ENCODE data around the gene ZCCHC2. TPM values are rescaled to one million over a fixed set of nuclear protein-coding genes. Genes with fewer than 3 reads are reported as not detected.

The ZCCHC2 gene
- total RNA-seq, 1 donor from 2014 or later, result 11.7 TPM

DNA sequence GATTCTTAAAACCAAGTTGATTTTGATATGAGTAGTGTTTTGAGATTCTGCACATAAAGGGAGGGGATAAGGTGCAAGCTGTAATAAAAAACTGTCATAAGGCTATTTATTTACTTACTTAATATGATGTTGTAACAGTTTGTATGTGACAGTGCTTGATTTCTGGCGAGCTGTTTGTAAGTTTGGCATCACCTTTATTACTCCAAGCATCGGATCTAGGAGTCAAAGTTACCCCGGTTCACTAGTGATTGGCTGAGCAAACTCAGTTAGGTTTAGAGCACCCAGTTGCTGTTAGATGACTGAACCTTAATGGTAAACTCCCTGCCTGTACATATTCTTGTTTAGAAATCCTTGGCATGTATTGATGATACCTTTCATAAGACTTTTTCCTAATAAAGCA is 16.1 kb downstream of the ZCCHC2 start:
- no peak for DNase-seq (ENCODE audit: low read depth)

DNA sequence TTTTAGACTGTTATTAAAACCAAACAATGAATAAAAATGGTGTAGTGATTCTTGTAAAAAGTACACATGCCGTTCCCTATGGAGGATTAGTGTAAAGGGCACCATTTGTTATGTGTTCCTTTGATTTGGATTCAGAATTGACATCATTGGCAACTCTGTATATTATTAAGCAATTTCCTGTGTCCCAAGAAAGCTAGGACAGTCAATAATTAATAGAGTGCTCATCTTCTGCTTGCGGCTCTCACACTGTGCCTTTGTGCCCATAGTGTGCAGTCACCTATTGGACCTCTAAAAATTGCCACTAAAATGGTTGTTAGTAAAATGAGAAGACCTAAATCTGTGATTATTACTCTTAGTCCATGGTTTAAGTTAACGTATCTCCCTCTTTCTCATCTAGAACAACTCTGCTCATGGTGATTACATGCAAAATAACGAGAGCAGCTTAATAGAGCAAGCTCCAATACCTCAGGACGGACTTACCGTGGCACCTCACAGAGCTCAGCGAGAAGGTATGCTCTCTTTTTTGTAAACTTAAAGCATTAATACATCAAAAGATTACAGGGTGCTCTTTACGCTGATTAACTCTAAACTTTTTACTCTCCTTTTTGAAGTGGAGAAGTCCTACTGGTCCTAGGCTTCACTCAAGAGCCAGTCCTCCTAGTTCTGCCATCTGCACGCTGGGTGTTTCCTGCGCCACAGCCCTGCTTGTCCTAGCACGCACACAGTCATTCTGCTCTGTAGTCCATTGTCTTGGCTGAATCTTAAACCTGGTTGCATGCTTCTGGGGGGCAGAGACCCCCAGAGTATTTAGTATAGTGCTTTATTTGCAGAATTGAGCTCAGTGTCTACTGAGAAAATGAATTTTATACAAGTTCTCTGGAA is 16.7 kb downstream of the ZCCHC2 start:
- peak; percentile 57 for DNase-seq (ENCODE audit: low read depth)

DNA sequence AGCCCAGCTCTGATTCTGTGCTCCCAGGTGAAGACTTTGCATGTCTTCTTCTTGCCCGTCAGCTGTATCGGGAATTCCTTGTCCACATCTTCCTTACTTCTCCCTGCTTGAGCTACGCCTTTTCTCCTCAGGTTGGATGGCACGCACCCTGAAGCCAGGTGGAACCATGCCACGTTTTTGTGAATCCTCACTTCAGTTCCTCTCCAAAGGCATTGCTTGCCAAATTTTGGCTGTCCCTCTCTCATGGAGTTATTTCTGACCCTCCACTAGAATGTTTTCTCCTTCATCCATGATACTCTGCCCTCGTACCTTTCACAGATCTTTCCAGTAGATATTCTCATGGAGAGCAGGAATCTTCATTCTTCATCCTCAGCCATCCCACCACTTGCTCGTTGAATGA is 20.2 kb downstream of the ZCCHC2 start:
- no peak for DNase-seq (ENCODE audit: low read depth)

DNA sequence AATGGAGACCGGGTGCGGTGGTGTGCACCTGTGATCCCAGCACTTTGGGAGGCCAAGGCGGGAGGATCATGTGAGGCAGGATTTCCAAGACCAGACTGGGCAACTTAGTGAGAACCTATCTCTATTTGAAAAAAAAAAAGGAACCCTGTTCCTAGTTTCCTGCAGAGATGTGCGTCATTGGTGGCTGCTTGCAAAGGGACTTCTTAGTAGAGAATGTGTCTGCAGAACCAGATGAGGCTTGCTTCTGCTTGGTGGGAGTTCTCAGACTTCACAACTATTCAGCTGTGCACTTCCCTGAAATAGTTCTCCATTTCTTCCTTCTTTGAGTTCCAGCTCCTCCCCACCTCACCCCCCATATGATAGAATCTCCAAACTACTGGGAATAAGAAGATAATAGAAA is 22.3 kb downstream of the ZCCHC2 start:
- DNase-seq (ENCODE audit: low read depth), result no peak

DNA sequence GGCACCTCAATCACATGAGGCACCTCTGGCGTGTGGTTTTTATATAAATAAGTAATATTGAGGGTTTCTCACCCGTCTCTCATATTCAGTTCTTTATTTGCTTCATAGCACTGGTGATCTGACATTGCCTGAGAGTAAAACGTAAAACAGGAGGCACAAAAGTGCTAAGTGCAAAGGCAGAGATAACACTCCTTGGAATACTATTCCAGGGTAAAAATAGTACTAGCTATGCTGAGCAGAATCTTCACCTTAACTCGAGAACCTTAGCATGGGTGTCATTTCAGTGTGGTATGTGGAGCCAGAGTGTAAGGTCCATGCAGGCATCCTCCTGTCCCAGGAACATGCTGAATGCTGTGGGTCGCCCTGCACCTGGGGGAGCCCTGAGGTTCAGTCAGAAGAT is 26.9 kb downstream of the ZCCHC2 start:
- DNase-seq (ENCODE audit: low read depth), result no peak

DNA sequence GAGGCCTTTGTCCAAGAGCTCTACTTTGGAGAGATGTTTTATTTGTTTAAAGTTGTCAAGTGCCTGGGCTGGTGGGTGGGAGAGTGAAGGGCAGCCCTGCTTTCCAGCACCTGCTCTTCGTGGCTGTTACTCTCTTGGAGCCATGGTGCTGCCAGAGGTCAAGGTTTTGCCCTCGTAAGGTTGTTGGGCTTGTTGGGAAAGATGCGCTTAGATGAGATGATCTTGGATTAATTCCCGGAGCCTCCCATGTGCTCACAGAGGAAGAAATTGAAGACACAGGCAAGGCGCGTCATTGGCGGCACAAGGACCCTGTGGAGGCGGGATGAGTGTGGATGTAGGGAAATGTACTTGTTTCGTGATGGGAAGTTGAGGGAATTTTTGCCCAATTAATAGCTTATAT is 27.9 kb downstream of the ZCCHC2 start:
- DNase-seq (ENCODE audit: low read depth), result no peak

DNA sequence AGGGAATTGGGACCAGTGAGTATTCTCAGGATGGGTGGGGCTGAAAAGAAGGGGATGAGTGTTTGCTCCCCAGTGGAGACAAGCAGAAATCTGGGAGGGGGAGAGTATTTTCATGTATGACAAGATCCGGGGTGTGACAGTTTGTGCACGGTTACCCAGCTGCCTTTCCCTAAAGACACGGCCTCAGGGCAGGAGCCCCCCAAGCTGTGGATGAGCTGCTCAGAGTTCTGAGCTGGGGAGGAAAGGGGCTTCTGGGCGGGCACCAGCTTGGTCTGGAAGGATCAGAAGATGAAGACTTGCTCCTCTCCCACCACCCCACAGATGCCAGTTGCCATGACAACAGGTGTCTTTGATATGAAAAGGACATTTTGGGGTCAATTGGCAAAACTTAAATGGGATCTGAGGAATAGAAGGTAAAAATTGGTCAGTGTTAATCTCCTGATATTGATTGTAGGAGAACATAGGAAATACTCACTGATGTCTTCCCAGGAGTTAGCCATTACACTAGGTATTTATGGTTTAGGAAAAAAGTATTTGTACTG is 29.2 kb downstream of the ZCCHC2 start:
- no peak for DNase-seq (ENCODE audit: low read depth)

DNA sequence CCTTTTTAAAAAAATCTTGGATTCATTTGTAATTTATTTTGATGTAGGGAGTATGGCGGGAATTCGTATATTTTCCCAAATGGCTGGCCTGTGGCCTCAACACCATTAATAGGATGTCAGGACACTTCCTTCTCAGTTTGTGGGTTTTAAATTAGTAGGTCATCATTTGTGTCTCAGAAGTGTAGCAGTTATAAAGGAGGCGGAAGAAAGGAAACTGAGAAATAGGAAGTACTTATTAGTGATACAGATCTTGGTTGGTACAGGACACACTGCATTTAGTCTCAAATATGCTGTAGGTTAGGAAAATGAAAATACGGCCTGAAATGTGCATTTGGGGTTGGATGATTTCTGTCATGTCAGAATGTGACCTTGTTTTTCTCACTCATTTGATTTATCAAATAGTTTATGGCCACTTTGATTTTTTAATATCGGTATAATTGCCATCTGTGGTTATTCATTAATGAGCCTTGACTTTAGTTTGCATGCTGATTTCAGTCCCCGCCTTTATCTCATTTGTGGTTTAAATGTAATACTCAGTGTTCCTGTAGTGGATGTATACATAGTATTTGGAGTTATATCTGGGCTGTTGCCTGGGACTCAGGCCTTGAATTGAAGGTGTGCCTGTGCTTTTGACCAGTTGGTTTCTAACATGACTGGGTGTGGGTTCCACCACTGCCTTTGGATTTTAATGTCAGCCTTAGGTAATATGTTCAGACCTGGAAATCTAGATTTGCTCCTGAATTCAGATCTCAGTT is 31.4 kb downstream of the ZCCHC2 start:
- DNase-seq (ENCODE audit: low read depth), result no peak

DNA sequence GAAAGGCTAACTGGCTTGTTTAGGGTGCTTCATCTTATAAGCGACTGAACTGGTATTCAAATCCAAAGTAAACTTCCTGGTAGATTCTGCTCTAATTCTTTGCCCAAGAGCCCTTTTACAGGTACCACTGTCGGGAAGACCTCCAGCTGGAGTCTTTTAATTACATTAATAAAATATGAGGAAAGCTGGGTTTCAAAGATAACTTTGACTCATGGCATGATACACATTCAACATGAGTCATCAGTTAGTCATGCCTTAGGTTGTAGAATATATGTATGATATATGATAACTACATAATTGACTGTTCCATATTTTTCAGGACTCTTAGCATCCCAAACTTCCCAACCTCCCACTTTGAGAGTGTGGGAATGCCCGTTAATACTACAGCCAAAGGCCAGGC is 32.3 kb downstream of the ZCCHC2 start:
- DNase-seq (ENCODE audit: low read depth), result no peak

DNA sequence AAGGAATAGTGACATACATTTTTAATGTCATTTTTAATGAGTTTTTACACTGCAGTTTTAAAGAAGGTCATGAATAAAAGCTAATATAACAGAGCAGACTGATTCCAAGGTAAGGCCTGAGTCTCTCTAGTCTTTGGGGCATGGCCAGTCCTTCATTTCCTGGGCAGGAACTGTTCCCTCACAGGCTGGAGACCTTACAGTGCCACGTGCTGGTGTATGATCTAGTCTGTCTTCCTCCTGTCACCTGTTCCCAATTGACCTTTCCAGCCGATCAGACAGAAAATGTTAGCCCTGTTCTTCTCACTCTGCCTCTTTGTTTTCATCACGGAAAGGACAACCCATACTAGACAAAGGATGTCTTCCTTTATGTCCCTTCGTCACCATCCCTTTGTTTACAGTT is 33.6 kb downstream of the ZCCHC2 start:
- no peak for DNase-seq (ENCODE audit: low read depth)

DNA sequence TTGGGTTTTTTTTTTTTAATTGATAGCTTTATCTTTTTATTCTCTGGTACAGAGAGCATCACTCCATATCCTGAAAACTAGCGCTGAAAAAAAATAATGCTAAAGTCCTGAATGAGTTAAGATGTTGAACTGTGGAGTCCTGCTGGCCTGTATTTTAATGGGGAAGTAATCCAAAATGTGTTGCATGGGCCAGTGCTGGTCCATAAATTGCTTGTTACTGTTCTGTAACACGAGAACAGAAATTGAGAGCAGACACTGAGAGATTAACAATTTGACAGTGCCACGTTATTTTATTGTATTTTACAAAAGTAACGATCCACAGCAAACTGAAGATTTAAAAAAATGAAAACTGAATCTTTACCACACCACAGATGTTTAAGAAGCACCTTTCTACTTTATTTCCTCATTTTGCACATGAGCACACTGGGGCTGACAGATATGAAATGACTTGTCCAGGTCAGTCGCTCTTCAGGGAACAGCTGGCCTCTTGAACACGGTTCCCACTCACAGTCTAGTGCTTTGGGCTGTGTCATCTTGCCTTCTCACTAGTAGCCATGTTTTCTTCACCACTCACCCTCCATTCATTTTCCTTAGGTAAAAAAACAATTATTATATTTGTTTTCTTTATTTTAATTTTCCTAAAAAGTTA is 35.3 kb downstream of the ZCCHC2 start:
- no peak for DNase-seq (ENCODE audit: low read depth)

DNA sequence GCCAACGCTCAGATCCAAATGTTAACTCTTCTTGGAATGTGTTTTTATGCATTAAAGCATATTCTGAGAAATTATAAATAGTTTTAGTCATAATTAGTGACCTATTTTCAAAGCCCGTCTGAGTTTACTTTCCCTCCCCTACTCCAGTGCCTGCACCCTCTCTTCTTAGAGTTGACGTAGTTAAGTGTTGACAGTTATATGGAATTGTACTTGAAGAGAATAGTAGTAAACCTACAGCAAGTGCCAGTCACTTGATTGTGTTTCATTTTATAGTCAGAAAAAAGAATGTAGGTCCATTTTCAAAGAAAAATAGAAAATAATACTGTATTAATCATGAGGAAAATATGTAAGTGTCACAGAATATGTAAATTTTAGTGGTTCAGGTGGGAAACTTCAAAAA is 41.2 kb downstream of the ZCCHC2 start:
- no peak for DNase-seq (ENCODE audit: low read depth)

DNA sequence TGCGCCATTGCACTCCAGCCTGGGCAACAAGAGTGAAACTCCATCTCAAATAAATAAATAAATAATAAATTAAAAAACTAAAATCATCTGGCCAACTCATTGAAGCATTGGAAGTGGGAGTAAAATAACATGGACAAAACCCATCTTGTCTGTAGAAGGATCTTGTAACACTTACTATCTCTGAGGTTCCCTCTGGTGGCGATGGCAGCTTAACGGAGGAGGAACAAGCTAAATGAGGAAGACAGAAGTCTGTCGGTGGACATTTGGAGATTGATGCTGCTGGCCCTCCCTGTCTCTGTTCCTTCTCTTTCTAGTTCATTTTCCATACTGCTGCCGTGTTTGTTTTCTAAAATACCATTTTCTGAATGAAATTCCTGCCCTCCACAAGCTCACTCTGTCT is 43.4 kb downstream of the ZCCHC2 start:
- peak; percentile 26 for DNase-seq (ENCODE audit: low read depth)

DNA sequence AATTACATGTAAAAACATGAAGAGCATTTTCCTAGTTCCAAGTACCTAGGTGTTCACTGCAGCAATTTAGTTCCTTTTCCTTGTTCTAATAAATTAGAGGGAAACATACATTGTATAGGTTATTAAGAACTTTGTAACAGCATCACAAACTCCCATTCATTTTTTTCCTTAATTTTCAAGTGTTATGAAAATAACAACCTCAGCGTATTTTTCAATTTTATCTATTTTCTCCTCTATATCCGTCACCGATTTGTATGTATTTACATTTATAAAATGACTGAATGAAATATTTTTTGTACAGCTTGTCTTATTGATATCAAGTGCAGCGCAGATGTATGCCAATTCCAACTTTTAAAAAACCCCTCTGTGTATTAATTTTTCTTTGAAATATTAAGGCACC is 44.0 kb downstream of the ZCCHC2 start:
- no peak for DNase-seq (ENCODE audit: low read depth)

DNA sequence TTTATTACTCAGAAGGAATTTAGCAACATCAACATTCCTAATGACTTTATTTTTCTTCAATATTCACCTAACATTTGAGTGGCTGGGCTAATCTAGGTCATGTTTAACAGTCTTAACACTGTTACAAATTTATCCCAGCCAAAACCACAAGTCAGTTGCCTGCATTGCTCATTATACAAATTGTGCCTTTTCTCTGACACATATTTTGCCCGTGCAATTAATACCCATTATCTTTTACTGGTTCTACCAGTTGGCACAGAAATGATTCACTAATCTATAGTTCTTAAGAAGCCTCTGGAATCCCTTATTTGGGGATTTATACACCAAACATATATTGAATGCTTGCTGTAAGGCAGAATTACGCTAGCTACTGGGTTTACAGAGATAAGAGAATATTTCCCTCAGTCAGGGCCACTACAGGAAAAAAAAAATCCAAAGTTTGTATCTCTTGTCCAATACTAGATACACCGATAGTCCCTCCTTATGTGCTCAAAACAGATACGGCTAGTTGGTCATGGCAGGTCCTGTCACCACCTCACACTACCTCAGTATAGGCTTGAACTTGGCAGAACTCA is 46.3 kb downstream of the ZCCHC2 start:
- DNase-seq (ENCODE audit: low read depth), result peak; percentile 39

DNA sequence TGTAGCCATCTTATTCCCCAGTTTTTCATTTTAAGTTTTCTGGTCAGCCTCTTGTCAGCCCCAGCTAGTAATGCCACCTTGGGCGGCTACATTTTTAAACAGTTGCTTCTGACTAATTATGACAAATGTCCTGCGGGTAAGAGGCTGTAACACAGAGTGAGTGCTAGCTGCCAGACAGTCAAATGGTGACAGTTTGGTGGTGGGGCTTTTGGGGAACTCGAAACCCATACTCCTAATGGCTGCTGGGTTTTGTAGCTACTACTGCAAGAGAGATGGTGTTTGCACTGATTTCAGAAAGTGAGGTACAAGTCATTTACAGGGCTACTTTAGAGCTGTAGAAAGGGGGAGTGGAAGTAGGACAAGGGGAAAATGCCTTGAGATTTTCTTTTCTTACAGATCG is 48.2 kb downstream of the ZCCHC2 start:
- no peak for DNase-seq (ENCODE audit: low read depth)

DNA sequence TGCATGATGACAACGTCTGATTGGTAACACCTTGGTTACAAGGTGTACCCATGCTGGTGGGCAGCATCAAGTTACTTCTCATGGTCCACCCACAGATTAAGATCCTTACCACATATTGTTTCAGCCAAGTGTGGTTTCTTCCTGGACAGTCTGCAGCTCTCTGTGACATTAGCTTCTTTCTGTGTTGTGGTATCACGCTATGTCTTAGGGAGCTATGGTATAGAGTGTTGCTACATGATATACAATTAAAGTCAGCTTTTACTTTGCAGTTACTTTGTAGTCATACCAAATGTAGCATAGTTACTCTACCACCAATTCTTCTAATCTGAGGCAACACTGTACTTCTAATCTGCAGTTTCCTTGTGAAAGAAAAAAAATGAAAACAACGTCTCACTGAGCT is 48.8 kb downstream of the ZCCHC2 start:
- DNase-seq (ENCODE audit: low read depth), result no peak

DNA sequence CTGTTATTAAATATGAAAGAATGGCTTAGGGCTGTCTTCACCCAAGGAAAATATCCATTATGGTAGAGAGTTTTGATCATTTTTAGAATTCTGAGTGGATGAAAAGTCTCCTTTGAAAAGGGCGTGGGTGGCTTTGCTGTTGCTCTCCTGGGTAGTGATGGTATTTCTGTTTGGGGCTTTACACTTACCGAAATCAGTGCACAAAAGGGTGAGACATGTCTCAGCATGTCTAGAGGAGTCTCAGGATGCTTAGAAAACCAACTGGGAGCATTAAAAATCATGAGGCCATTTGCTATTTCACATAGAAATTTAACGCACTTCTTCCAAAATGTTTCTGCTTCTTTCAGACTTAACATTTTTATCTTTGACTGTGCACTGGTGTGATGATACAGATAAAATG is 49.6 kb downstream of the ZCCHC2 start:
- no peak for DNase-seq (ENCODE audit: low read depth)

DNA sequence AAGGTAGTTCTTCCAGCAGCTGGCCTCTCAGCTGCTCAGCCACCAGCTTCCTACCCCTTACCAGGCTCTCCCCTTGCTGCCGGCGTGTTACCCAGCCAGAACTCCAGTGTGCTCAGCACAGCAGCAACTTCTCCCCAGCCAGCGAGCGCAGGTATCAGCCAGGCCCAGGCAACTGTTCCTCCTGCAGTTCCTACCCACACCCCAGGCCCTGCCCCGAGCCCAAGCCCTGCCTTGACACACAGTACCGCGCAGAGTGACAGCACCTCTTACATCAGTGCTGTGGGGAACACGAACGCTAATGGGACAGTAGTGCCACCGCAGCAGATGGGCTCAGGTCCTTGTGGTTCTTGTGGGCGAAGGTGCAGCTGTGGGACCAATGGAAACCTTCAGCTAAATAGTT is 52.0 kb downstream of the ZCCHC2 start:
- DNase-seq (ENCODE audit: low read depth), result no peak

DNA sequence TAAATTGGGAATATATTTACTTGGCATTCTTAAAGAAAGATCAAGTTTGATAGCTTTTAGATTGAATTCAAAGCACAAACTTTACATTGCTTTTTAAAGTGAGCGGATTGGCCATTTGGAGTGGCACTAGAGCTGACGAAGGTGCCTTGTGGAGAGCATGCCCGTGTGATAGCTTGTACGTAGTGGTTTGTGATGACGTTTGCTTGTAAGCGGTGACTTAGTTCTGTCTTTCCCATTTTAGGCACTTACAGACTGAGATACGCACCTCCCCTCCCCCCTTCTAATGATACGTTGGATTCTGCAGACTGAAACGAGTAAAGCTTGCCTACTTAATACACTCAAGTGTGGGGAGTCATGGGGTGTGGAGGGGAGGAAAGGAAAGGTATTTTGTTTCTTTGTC is 53.4 kb downstream of the ZCCHC2 start:
- no peak for DNase-seq (ENCODE audit: low read depth)

DNA sequence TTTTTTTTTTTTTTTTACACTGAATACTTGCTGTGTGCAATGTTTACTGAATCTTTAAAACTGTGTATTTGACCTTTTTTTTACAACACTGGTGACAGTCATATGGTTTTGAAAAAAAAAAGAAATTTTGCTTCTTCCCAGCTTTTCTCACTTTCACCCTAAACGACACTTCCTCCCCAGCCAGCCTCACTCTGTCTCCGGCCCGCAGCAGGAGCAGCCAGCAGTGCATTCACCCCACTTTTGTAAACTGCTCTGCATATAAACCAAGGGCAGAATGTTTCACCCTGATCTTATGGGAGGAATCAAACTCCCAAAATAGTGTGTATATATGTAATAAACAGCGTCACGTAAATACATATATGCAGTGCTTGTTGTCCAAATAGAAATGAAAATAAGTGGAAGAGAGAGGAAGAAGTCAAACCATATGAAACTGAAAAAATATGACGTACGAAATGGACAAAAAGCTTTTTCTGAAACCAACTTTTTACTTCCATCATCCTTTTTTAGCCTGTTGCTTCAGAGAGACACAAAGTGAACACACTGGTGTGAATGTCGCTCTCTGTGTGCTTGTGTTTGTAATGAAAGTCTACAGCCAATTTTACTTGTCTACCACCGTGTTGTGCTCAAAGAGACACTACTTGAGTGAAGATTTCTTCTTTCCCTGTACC is 54.2 kb downstream of the ZCCHC2 start:
- no peak for DNase-seq (ENCODE audit: low read depth)

DNA sequence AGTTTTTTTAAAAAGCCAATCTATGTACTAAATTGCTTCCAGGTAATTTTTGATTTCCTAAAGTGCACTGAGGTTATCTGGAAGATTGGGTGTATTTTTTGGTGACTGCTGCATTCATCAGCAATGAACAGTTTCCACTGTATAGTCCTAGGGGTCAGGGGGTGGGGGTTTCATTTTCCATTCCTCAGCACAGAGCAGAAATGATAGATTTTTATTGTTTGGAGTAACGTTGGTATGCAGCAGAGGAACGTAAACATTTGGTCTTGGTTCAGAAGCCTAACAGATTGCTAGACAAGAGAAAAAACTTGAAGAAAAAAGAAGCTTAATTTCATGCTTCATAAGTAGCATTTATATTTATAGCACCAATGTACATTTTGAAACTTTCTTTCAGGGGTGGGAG is 54.9 kb downstream of the ZCCHC2 start:
- no peak for DNase-seq (ENCODE audit: low read depth)
